GM19240 (cell line): ENCODE measurements around the gene TGFBR1.

Experiments
- DNase-seq: peaks from one replicate; pipeline ENCODE4 v3.0.0; 2011; ENCODE audit warnings: low spot score; ENCODE audit not compliant: insufficient read length

TGFBR1 gene

DNA sequence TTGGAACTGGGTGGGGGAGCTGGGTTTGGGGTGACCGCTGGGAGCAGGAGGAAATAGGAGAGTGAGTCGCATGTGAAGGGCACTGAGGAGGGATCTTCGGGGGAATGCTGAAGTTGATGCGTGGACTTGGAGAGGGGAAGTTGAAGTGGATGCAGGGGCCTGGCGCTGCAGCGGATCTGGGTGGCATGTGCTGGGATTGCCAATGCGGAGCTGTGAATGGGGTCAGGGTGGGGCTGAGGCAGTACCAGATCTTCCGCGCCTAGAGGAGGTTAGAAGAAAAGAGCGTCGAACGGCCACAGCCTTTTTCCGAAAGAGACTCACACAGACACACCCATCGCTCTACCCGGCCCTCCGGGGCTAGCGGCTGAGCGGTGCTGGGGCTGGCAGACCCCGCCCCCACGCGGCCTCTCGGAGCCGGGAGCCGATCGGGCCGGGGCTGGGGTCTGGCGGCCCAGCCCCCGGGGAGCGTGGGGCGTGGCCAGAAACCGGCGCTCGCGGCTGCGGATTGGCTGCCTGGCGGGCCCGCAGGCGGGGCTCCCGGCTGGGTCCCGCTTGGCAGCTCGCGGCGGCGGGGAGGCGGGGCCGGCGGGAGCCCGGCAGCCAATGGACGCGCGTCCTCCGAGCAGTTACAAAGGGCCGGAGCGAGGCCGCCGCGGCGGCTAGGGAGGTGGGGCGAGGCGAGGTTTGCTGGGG, at the start of gene TGFBR1:
Gene TGFBR1, plus strand, starts transcription at position 655 of the 693 bp plus-strand sequence. CDS start 93 bp downstream, outside the sequence.
- peak; percentile 96 for DNase-seq

DNA sequence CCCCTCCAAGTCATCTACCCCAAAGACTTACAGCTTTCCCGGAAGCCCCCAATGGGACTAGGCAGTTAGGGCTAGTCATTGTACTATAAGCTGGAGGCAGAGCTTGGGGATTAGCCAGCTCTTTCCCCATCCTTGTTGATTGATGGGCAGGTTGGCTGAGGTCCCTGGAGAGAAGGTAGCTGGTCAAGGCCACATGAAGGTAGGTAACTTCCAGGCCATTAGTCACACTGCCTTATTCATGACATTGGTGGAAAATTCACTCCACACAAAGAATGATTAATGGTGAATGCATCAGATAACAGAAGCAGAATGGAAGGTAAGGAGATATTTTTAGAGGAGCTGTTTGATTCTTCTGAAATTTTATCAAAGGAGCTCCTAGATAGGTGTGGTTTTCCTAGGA, 49.5 kb upstream of the TGFBR1 start:
- no peak for DNase-seq

DNA sequence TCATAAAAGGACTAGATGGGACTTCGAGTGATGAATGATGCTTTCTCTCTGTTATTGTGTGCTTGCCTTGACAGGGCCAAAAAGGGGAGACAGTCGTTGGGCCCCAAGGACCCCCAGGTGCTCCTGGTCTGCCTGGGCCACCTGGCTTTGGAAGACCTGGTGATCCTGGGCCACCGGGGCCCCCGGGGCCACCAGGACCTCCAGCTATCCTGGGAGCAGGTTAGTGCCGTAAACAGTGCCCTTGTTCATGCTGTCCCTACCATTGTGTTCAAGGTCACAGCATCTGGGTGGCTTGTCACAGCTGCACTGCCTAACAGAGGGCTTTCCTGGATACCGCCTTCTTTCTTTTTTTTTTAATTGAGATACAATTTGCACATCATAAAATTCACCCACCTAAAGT, 48.7 kb upstream of the TGFBR1 start:
- DNase-seq: no peak

DNA sequence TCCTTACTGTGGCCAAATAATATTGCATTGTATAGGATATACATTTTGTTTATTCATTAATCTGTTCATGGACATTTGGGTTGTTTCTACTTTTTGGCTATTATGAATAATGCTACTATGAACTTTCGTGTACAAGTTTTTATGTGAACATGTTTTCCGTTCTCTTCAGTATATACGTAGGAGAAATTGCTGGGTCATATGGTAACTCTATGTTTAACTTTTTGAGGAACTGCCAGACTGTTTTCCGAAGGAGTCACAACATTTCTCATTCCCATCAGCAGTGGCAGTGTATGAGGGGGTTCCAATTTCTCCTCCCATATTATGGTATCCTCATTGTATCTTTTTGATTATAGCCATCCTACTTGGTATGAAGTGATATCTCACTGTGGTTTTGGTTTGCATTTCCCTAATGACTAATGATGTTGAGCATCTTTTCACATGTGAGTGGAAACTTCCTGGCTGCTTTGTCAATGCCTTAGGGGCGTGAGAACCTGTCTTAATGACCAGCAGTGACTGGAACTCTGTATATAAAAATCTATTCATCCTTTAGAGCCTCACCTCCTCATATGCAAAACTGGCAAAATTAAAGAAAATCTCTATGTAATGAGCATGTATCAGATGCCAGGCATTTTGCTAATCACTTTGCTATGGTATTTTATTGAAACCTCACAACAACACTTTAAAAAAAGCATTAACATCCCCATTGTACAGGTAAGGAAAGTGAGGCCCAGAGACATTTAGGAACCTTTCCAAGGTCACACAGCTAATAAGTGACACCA, 47.8 kb upstream of the TGFBR1 start:
- DNase-seq: no peak

DNA sequence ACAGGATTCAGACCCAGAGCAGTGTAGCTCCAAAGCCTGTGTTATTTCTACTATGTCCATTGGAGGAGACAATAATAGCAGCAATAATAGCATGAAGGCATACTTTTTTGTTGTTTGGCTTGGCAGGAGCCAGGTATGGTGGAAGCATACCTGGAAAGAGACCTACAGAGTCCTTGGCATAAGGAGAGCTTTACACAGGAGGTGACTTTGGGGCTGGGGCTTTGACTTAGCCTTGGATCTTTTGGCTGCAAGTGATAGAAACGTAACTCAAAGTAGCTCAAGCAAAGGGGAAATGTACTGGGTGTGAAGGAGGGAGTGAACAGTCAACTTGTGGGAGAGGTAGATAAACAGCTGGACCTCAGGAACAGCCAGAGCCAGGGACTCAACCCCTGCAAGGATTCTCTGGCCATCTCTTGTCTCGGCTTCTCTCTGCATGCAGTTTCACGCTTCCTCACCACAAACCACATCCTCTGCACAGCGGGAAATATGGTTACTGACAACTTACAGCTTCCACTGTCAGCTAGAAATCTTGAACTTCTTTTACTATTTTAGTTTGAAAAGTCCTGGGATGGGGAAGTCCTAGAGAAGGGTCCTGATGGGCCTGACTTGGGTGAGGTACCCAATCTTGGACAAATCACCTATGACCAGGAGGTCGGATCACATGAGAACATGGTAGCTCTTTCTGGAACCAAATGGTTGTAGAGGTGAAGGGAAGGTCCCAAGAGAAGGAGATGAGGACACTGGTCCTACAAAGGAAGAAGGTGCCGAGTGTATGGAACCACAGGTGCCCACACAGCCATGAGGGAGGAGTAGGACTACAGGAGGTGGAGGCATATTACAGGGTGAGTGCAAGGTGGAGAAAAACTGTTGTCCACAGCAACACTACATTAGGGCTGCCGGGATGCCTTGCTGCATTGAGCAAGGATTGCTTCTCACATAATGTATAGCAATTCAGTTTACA, 47.0 kb upstream of the TGFBR1 start:
- DNase-seq: peak; percentile 70

DNA sequence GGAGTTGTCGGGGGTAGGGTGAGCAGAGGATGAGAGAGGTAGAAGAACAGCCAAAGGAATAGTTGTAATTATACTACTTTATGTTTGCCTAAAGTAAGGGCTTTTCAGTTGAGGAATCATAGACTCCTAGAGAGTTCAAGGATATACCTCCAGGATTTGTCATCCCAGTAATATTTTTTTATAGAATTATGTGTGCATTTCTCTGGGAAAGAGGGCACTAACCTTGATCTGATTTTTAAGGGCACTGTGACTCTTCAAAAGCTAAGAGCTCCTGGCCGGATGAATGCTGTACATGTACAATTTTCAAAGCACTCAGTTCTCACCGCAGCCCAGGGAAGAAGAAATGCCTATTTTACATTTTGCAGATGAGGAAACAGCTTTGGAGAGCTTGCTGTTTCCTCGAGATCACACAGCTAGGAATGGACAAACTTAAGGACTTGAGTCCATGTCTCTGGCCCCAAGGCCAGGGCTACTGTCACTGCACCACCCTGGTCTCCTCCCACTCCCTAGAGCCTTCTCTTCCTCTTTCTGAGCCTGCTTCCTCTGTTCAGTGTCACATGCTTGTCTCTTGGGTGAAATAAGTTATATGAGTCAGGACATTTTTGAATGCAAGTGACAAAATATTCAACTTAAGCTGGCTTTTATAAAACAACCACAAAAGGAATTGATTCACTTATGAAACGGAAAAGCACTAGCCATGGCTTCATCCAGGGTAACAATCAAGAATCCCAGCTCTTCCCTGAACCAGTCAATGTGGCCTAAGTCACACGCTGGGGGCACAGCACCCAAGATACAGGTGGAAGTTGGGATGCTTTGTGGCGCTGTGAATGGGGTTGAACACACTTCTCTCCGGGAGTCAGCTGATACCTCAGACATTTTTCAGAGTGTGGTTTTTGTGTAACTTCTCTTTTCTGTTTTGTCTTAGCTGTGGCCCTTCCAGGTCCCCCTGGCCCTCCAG, 45.7 kb upstream of the TGFBR1 start:
- peak; percentile 38 for DNase-seq

DNA sequence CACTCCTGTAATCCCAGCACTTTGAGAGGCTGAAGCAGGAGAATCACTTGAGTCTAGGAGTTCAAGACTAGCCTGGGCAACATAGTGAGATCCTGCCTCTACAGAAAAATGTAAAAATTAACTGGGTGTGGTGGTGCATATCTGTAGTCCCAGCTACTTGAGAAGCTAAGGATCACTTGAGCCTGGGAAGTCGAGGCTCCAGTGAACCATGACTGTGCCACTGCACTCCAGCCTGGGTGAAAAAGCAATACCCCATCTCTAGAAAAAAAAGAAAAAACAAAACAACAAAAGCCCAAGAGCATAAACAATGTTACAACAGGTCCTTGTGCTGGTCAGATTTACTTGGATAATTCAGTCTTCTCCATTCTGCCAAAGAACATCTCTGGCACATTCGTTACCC, 44.3 kb upstream of the TGFBR1 start:
- DNase-seq: no peak

DNA sequence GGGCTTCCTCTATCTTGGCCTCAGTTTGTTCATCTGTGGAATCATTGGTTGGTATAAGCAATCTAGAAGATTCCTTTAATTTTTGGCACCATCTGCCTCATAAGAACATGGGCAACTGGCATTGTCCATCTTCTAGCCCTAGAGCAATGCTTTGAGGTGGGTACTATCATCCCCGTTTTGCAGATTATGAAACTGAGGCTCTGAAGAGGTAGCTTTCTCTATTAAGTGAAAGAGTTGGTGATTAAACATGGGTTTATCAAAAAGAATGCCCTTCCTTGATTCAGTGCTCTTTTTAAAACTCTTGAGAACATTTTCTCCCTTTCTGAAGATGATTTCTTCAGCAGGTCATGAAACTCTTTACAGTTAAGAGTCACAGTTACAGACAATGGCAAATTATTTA, 42.4 kb upstream of the TGFBR1 start:
- no peak for DNase-seq

DNA sequence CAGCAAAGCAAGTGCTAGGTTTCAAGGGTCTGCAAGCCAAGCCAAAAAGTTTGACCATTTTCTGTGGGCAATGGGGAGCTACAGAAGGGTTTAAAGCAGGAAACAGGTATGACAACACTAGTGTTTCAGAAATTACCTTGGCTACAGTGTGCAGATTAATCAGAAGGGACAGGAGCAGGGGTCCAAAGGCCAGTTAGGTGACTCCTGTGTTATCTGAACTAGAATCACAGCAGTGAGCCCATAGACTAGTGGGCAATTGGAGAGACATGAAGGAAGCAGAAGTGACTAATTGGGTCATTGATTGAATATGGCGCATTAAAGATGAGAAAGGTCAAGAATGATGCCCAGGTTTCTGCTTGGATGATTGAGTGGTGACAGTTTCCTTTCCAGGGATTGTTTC, 41.4 kb upstream of the TGFBR1 start:
- DNase-seq: no peak

DNA sequence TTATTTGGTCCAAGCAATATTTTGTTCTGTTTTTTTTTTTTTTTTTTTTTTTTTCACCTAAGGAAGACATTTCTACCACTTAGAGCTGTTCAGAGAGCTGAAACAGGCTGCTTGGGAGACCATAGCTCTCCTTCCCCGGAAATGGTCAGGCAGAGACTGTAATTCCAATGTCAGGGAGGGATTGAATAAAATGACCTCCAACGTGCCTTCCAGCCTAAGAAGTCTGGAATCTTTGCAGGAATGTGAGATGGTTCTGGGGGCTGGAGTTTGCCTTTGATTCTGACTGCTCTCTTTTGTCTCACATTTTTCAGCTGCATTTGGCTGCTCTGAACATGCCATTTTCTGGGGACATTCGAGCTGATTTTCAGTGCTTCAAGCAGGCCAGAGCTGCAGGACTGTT, 38.3 kb upstream of the TGFBR1 start:
- no peak for DNase-seq

DNA sequence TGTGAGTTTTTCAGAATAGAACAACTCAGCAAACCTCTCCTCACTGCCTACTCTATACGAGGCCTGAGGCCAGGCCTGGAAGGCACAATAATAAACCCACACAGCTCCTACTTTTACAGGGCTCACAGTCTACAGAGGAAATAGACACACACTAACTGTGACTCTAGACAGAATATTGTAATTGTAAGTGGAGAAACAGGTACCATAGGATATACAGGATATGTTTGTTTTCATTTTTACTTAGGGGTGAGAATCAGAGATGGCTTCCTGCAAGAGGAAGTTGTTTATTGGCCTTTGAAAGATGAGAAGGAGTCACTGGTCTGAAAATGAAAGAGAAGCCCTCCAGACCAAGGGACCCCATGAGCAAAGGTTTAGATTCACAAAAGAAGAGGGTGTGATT, 35.8 kb upstream of the TGFBR1 start:
- DNase-seq: no peak

DNA sequence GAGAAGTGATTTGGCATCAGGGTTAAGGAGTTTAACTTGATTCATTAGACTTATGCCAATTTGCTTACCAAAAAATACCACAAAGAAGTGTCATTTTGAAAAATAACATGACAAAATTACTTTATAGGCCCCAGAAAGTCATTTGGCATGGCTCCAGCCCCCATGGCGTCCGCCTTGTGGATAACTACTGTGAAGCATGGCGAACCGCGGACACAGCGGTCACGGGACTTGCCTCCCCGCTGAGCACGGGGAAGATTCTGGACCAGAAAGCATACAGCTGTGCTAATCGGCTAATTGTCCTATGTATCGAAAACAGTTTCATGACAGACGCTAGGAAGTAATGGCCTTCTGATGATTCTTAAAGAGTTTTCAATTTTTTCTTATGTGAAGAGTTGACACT, 35.4 kb upstream of the TGFBR1 start:
- DNase-seq: no peak

DNA sequence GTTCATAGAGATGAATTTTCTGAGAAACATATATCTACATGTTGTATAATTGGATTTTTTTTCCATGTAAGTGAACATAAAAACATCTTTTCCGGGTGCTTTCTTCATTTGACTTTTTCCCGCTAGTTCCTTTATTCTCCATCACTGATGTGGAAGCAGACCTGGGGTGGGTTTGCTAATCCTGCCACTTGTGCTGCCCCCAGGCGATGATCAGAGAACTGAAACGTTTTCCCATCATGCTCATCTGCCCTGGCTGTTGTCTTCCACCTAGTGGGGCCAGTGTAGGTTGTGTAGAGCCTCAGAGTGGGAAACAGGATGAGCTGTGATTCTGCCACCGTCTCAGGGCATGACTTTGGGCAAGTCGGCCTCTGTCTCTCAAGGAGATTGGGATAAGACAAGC, 34.2 kb upstream of the TGFBR1 start:
- DNase-seq: no peak

DNA sequence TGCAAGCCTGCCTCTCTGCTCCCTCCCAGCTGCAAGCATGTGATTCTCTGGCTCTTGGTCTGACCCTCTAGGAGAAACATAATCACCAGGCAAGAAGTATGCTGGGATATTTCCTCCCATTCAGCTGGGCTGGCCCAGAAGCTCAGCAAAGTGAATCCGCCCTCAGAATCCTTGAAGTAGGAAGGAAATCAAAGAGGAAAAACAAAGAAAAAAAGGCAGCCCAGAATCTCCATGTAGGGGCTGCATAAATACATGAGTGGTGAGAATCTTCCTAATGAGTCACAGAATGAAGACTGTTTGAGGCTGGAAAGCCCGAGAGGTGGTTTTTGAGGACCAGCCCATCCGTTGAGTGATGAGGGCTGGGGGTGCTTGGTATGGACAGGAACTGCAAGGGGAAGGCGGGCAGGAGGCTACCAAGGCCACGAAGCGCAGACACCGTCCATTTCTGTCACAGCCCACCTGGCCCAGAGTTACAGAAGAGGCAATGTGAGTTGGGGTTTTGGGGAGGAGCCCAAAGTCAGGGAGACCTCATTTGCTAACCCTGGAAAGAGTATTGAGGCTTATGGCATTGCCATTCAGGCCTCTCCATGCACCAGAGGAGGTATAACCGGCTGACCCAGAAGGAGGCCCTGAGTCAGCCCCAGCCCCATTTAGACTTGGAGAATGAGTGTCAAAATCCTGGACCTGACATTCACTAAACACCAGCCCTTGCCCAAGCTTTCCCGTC, 33.4 kb upstream of the TGFBR1 start:
- DNase-seq: no peak

DNA sequence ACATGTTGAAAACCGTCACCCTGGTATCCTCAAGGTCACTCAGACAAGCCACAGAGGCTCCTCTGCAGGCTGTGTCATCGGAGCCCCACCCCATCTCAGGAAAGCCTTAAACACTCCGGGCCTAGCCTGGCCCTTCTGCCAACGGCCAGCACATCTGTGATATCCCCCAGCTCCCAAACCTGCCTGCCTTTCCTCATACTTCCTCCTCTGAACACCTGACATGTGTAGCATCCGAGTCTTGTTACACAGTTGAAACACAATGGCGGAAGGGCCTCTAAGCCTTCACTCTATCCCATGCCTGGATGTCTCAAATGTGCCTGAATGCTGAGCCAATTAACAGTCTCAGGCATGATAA, 32.9 kb upstream of the TGFBR1 start:
- DNase-seq: no peak

DNA sequence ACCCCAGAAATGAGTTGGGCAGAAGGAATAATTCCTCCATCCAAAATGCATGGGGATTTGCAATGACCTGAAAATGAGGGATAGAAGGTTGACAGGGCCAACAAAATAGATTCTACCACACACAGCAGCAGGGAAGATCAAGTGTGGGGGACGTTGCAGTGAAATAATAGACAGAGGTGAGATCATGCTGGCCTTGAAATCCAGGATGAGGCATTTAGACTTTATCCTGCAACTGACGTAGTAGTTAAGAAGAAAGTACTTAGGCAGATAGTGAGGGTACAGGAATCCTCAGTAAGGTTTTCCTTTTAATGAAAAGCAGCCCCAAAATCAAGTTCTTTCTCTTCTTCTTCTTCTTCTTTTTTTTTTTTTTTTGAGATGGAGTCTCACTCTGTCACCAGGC, 31.6 kb upstream of the TGFBR1 start:
- no peak for DNase-seq

DNA sequence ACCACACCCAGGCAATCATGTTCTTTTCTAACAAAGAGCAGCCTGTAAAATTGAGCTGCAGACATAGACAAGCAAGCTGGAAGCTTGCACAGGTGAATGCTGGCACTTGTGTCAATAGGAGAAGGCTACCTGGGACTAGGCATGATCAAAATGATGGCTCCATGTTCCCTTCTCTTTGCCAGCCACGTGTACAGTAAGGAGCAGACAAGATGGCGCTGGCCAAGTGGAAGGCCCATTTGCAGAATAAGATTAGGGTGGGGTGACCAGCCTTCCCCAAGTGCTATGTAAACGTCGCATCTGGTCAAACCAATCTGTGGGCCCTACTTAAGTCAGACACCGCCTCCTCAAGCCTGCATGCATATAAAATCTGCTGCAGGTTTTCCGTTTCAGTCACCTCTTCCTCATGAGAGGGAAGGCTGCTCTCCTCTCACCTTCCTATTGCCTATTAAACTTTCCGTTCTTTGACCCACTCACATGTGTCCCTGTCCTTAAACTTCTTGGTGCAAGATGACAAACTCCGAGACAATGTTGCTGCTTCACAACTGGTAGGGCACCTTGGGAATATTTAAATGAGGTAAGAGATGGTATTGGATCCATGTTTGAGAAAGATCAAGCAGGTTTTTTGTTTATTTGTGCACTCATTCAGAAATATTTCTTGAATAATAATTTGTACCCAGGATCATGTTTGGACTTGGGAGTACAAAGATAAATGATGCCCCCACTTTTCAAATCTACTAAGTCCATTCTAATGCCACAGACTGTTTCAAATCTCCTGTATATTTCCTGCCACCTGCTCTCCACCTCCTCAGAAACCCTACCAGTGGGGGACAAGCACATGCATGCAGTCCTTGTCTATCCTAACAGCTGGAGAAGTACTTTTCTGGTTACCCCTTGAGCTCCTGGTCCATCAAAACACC, 30.7 kb upstream of the TGFBR1 start:
- DNase-seq: no peak

DNA sequence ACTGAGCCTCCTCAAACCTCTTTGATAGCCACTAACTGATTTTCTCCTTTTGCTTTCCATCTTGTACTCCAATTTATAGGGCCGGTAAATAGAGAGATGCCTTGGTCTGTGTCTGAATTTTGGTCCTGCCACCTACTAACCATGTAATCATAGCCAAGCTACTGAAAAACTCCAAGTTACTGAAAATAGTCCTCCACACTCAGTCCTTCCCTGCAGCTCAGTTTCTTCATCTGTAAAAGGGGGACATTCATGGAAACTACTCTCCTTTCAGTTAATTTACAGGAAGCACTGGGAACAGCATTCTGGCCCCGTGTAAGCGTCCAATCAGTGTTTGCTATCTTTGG, 30.0 kb upstream of the TGFBR1 start:
- DNase-seq: no peak

DNA sequence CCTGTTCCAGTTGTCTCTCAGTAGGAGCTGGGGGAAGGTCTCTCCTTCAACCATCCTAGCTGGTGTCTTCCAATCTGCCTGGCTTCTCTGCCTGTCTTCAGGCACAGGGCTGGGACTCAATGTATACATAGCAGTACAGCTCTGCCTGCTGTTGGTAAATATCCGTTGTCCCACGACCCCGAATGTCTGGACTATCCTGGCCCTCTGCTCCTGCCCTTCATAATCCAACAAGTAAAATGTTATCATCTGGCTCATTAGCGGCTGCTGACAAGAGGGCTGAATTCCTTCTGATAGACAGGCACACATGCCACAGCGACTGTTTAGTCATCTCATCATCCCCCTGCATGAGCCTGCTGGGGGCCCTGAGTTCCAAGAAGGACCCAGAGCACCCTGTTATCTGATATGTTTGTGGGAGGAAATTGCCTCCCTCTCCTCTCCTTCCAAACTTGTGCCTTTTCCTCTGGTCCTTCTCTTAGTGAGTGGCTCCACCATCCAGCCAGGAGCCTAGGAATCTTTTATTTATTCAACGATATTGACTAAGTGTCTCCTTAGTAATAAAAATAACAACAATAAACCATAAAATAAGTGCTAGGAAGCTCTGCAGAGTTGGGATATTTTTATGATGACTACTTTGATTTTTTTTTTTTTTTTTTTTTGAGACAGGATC, 29.5 kb upstream of the TGFBR1 start:
- no peak for DNase-seq
